RWPE1 (cell line): ENCODE measurements around the gene RALGPS2.

Source experiments
- CTCF ChIA-PET: fragments of 350-600 bp; sonication (Branson Sonifier 250); formaldehyde crosslinking; extraction: SDS; loops from one replicate; lab custom pipeline; 2021; lab: Yijun Ruan, JAX
- POLR2A ChIA-PET: fragments of 400-600 bp; formaldehyde crosslinking; extraction: SDS; loops from one replicate; lab custom pipeline; 2020; ENCODE audit warnings: antibody characterized with exemption; ENCODE audit not compliant: low non-redundant PET; lab: Yijun Ruan, JAX
- DNase-seq: peaks from one replicate; pipeline ENCODE4 v3.0.0; 2012; ENCODE audit warnings: low spot score
- H3K27ac ChIP-seq: fragments of 450-650 bp; 2 replicates; pipeline ENCODE4 v1.5.1; 2017
- TF ChIP-seq, protein P1 (sequence below): fragments of 450-650 bp; conservative IDR thresholded peaks from 2 replicates; pipeline ENCODE4 v1.5.1; 2017; ENCODE audit warnings: low read depth, mild to moderate bottlenecking

Gene RALGPS2

DNA sequence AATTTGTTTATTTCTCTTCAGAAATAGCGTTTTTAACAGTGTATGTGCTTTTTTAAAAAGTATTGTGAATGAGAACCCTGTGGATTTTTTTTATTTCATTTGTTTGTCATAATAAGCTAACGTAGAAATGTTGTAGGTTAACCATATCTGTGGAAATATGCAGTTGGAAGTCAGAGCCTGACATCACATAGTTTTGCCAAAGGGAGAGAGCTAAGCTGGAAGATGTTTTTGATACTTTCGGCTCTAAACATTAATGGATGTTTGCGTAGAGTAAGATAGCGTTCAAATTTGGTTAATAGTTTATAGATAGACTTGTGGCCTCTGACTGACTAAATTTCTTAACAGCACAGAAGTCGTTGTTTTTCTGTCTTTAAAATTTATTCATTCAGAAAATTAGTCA, 193.3 kb downstream of the RALGPS2 start:
- H3K27ac ChIP-seq, result no peak overlapping the region
- TF ChIP-seq, protein P1, sequence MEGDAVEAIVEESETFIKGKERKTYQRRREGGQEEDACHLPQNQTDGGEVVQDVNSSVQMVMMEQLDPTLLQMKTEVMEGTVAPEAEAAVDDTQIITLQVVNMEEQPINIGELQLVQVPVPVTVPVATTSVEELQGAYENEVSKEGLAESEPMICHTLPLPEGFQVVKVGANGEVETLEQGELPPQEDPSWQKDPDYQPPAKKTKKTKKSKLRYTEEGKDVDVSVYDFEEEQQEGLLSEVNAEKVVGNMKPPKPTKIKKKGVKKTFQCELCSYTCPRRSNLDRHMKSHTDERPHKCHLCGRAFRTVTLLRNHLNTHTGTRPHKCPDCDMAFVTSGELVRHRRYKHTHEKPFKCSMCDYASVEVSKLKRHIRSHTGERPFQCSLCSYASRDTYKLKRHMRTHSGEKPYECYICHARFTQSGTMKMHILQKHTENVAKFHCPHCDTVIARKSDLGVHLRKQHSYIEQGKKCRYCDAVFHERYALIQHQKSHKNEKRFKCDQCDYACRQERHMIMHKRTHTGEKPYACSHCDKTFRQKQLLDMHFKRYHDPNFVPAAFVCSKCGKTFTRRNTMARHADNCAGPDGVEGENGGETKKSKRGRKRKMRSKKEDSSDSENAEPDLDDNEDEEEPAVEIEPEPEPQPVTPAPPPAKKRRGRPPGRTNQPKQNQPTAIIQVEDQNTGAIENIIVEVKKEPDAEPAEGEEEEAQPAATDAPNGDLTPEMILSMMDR, result no peak
- no peak for DNase-seq
- ChIA-PET CTCF (no interaction called here), POLR2A (no interaction called here)

DNA sequence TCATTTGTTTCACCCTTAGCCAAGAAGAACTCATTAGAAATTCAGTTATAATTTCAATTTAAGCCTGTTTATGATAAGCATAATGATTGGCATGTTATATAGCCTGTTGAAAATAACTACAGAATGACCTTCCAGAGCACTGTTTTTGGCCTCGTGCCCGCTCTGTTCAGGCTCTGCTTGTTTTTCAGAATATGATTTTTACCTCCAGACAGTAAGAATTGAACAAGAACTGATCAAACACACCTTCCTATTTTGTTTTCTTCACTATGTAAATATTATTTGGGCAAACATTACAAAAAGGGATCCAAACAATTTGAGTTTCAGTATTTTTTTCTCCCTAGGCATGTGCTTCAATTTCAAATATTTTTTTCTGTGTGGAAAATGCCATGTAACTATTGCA, 193.9 kb downstream of the RALGPS2 start:
- ChIA-PET POLR2A (no interaction called here), CTCF (no interaction called here)
- no peak overlapping the region for H3K27ac ChIP-seq
- TF ChIP-seq, protein P1, result no peak
- no peak for DNase-seq

DNA sequence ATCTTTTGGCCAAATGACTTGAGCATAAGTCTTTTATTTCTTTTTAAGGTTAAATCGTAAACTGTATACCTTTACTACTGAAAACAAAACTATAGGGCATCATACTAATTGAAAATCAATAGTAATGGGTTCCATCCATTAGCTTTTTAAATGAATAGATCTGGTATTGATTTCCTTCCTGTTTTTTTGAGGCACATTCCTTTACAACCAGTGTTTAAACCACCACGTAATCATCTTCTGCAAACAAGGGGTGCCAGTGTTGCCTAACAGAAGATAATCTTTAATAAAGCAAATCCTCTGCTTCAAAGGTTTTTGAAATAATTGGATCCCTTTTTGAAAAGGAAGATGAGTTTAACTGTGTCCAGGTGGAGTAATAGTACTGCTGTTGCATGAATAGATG, 194.5 kb downstream of the RALGPS2 start:
- DNase-seq, result no peak
- CTCF ChIA-PET, result no interaction called here
- POLR2A ChIA-PET, result no interaction called here
- TF ChIP-seq, protein P1, result no peak
- no peak overlapping the region for H3K27ac ChIP-seq

DNA sequence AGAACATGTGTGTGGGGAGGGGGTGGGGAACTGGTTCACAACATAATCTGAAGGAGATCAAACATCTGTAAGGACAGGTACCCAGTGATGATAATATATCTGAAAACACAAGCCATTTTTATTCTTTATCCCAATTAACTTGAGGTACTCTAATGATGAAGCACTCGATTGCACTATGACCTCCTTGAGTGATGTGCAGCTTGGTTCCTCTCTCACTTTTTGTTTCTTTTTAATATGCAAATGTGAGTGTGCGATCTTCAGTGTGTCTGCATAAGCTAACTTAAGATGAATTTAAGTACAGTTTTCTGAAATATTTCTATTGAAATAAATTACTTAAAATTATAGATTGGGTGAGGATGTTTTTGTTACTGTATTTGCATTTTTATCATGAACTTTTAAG, 196.5 kb downstream of the RALGPS2 start:
- TF ChIP-seq, protein P1, result no peak

DNA sequence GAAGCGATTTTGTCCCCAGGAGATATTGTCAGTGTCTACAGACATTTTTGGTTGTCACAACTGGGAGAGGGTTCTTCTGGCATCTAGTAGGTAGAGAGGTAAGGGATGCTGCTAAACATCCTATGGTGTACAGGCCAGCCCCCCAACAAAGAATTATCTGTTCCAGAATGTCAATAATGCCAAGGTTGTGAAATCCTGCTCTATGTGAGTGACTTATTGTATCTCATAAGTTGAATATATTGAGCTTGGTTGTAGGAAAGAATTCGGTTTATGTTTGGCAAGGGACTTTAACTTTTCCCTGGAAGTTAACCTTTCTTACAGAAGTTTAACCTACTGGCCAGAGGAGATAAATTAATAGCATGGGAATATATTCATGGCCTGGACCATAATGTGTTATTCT, 198.5 kb downstream of the RALGPS2 start:
- POLR2A ChIA-PET, result no interaction called here
- H3K27ac ChIP-seq, result no peak overlapping the region
- CTCF ChIA-PET, result no interaction called here
- TF ChIP-seq, protein P1, result no peak
- no peak for DNase-seq

More for the DNA sequence above, 196.5 kb downstream of the RALGPS2 start:
- CTCF ChIA-PET, result interaction anchor here (0.8 to 1.0 kb wide), 2 partner anchors 9 to 11 kb away, joined by 3 to 4 read pairs; no protein-coding TSS in a partner anchor
- H3K27ac ChIP-seq, result no peak overlapping the region
- no peak for DNase-seq
- POLR2A ChIA-PET, result no interaction called here

DNA sequence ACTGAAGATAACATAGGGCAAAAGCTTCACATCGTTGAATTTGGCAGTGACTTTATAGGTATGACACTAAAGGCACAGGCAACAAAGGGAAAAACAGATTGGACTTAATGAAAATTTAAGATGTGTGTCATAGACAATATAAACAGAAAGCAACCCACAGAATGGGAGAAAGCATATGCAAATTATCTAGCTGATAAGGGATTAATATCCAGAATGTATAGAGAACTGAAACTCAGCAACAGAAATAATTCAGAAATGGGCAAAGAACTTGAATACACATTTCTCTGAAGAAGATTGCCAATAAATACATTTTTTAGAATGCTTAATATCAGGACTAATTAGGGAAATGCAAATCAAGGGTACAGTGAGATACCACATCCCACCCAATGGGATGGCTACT, 201.0 kb downstream of the RALGPS2 start:
- H3K27ac ChIP-seq, result no peak overlapping the region
- TF ChIP-seq, protein P1, result no peak
- no peak for DNase-seq
- CTCF ChIA-PET, result interaction anchor here (0.5 to 0.6 kb wide), 2 partner anchors 20 to 152 kb away, joined by 3 to 4 read pairs; no protein-coding TSS in a partner anchor
- POLR2A ChIA-PET, result no interaction called here
